ENCODE data around the gene PELI1.

The PELI1 gene

GRCh38 chr2:64049633-64050220 is 94.5 kb downstream of the PELI1 start:
- H3K36me3 ChIP-seq (ENCODE audit: control insufficient read depth in 4 of 4, insufficient read depth in 4 of 4, low read length in 3 of 4): no peaks in the 10 kb centered on the region
- H3K9me3 ChIP-seq (ENCODE audit: control extremely low read depth in 1 of 5, control insufficient read depth in 4 of 5, insufficient read depth in 2 of 5, low read depth in 1 of 5, low read length in 4 of 5): no peaks in the 10 kb centered on the region
- H3K4me3 ChIP-seq (ENCODE audit: control insufficient read depth in 1 of 7, extremely low read depth in 1 of 7, insufficient read depth in 4 of 7, low read depth in 2 of 7, low read length in 6 of 7): no peak overlapping the region
- H3K27me3 ChIP-seq (replicated peaks in 2 of 5; ENCODE audit: control insufficient read depth in 4 of 5, insufficient read depth in 5 of 5, low read length in 4 of 5): no peaks in the 10 kb centered on the region
- POLR2A ChIA-PET: interaction anchor here (1.3 to 1.8 kb wide), 2 partner anchors 27 to 278 kb away, joined by 3 to 10 read pairs; no protein-coding TSS in a partner anchor
- 0% methylated on average over 3 of the region's 3 CpGs for WGBS (ENCODE audit: insufficient coverage)
- peak; percentile 75 to 86 (median 83) for DNase-seq
- no peak overlapping the region for H3K27ac ChIP-seq (ENCODE audit: insufficient read depth in 1 of 2, low read depth in 1 of 2, low read length in 2 of 2, poor library complexity in 1 of 2, severe bottlenecking in 2 of 2)
- H3K4me1 ChIP-seq (ENCODE audit: control extremely low read depth in 1 of 4, control insufficient read depth in 4 of 4, insufficient read depth in 4 of 4, low read length in 3 of 4): peaks cover 6 to 22% (median 15%) of the 10 kb centered on the region in 4 experiments
- CTCF ChIA-PET: interaction anchor here (0.6 to 9.9 kb wide), 21 partner anchors 10 to 514 kb away, joined by 3 to 206 read pairs (median 4); partner anchors contain the start of gene AFTPH

- WGBS (ENCODE audit: insufficient coverage): 91% methylated on average over 2 of the region's 2 CpGs
- Histone ChIP-seq H3K27me3 (replicated peaks in 2 of 5; ENCODE audit: control insufficient read depth in 4 of 5, insufficient read depth in 5 of 5, low read length in 4 of 5) (no peaks in the 10 kb centered on the region), H3K9me3 (ENCODE audit: control extremely low read depth in 1 of 5, control insufficient read depth in 4 of 5, insufficient read depth in 2 of 5, low read depth in 1 of 5, low read length in 4 of 5) (no peaks in the 10 kb centered on the region), H3K4me3 (ENCODE audit: control insufficient read depth in 1 of 7, extremely low read depth in 1 of 7, insufficient read depth in 4 of 7, low read depth in 2 of 7, low read length in 6 of 7) (no peak overlapping the region), H3K36me3 (ENCODE audit: control insufficient read depth in 4 of 4, insufficient read depth in 4 of 4, low read length in 3 of 4) (no peaks in the 10 kb centered on the region), H3K27ac (ENCODE audit: insufficient read depth in 1 of 2, low read depth in 1 of 2, low read length in 2 of 2, poor library complexity in 1 of 2, severe bottlenecking in 2 of 2) (no peak overlapping the region), H3K4me1 (ENCODE audit: control extremely low read depth in 1 of 4, control insufficient read depth in 4 of 4, insufficient read depth in 4 of 4, low read length in 3 of 4) (peaks cover 0 to 6% (median 3%) of the 10 kb centered on the region in 4 experiments)
- ChIA-PET CTCF (interaction anchor here (0.6 to 9.9 kb wide), 3 partner anchors 267 to 522 kb away, joined by 4 to 206 read pairs (median 4); no protein-coding TSS in a partner anchor), POLR2A (no interaction called here)
- no peak for DNase-seq
Measured at GRCh38 chr2:64045938-64046337, 98.3 kb downstream of the PELI1 start.
